ENCODE data around the gene AKR1B1.
A peak's percentile ranks its signal among the peaks of the same experiment; 100 is the strongest.
"Not testable (repeated sequence)": the region's sequence is repeated elsewhere in the genome, so short reads cannot be mapped to it uniquely, and the experiment has no call there.

AKR1B1 gene

DNA sequence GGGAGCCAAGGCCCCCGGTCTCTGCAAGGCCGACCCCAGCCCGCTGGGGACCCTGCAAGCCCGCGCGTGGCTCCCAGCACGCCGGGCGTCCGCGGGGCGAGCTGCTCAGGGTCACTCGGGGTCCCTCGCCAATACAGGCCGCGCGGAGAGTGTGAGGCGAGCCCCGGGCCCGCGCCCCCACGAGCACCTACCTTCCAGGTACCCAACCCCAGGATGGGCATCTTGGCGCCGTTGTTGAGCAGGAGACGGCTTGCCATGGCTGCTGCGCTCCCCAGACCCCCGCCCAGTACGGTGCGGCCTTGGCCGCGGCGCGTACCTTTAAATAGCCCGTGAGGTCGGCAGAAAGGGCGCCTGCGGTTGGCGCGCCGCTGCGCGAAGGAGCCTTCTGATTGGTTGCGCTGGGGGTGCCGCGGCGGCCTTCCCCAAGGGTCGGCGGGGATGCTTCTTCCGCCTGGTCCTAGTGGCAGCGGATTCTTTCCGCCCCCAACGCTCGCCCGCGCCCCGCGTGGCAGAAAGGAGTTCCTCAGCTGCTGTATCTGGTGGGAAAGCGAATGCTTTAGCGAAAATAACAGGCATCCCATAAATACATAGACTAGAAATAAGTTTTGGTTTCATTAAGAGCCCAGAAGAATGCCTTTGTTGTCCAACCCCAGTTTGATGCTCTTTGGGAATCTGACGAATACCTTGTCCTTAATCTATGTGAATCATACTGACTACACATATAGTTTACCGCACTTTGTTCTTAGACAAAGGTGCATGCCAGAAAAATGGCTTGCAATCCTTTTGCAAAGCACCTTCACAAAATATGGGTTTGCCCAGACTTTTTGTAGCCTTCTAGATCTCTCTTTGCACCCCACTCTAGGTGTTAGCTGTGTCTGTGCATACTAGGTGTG lies at the start of gene AKR1B1:
Gene AKR1B1, minus strand, starts transcription at position 295 of the 893 bp plus-strand sequence. Its CDS starts 38 bp downstream, at position 257.
- peak; percentile 93 for DNase-seq

DNA sequence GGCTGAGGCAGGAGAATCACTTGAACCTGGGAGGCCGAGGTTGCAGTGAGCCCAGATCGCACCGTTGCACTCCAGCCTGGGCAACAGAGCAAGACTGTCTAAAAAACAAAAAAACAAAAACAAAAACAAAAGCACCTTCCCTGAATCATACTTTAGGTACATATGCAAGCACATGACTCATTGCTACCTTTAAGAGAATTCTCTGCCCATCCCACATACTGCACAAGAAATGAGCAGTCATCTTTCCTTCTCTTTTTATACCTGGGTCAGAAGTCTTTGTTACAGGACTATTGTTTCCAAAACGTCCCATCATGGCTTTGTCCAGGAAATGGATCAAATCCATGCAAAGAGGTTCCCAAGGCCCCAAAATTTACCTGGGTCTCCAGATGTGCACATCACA lies 47.0 kb upstream of the AKR1B1 start:
- no peak for DNase-seq

DNA sequence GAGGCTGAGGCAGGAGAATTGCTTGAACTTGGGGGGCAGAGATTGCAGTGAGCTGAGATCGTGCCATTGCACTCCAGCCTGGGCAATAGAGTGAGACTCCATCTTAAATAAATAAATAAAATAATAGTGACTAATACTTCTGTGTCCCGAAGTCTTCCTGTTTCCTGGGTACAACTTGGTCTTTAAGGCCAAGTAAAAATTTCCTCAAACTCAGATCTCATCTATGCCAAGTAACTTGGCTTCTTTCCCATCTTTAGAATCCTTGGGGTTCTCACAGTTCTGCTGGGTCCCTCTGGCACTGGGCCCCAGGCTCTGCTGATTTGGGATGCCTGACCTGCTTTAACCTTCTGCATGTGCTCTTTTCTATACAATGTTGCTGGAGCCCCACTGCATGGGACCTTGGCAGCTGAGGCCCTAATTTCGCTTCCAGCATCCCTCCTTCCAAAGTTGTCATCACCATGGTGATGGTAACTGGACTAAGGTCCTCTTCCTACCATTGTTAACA lies 45.8 kb upstream of the AKR1B1 start:
- DNase-seq = no peak

DNA sequence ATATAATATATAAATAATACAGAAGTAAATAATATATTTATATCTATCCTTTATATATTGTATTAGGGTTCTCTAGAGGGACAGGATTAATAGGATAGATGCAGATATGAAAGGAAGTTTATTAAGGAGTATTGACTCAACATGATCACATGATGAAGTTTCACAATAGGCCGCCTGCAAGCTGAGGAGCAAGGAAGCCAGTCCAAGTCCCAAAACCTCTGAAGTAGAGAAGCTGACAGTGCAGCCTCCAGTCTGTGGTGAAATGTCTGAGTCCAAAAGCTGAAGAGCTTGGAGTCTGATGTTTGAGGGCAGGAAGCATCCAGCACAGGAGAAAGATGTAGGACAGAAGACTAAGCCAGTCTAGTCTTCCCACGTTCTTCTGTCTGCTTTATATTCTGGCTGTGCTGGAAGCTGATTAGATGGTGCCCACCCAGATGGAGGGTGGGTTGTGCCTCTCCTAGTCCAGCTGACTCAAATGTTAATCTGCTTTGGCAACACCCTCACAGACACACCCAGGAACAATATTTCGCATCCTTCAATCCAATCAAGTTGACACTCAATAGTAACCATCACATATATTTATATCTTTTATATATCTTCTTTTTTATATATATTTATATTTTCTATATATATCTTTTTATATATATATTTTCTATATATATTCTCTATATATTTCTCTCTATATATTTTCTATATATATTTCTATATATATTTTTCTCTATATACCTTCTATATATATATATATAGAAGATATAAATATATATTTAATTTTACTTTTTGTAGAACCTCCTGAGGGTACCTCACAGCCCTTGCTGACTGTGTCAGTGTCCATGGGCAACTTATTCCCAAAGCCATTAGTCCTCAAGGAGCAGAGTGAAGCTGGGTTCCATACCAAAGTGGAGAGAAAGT lies 43.8 kb upstream of the AKR1B1 start:
- no peak for DNase-seq

DNA sequence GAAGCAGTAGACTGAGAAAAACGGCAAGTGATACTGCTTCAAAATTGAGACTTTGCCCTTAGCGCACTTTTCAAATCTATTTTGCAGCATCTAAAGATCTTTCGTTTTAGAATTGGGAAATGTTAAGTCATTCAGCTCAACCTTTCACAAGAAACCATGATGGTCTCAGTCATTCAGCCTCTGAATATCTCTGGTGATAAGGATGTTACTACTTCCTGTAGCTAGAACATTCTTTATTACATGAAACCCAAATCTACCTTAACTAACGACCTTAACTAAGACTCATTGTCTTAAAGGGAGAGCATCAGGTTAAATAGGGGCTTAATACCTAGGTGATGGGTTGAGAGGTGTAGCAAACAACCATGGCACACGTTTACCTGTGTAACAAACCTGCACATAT lies 42.1 kb upstream of the AKR1B1 start:
- DNase-seq = no peak

DNA sequence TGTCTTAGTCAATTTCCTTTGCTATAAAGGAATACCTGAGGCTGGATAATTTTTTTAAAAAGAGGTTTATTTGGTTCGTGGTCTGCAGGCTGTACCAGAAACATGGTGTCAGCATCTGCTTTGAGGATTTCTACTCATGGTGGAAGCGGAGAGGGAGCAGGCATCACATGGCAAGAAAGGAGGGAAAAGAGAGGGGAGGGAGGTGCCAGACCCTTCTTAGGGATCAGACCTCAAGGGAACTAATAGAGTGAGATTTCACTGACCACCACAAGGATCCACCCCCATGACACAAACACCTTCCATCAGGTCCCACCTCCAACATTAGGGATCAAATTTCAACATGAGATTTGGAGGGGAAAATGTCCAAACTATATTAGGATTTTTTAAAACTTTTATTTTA lies 41.5 kb upstream of the AKR1B1 start:
- no peak for DNase-seq

DNA sequence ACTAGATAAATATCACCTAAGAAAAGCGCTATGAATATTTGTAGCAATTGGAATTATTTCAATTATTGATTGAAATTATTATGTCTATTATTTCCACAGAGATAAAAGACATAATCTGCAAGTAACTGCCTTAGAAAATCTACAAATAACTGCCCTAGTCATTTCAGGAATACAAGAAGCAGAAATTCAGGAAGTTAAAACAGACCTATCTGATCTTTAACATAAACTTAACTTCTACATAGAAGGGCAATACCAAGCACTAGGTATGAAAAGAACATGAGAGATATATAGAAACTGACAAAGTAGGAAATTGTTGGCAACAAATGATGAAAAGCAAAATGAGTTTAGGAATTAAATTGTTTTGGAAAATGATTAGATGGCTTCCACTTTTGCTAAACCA lies 36.6 kb upstream of the AKR1B1 start:
- no peak for DNase-seq

DNA sequence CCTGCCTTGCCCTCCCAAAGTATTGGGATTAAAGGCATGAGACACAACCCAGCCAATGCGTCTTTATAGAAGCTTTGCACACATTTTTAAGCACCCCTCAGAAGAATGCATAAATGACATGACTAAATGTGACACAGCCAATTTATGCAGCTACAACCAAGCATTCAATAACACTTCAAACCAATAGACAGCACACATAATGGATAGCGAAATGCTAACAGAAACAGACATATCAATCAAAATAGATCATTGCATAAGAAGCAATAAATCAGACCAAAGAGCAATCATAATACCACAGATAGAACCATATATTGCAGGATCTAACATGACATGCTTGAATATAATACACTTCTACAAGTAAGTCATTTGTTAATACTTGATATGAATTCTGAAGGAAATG lies 34.2 kb upstream of the AKR1B1 start:
- no peak for DNase-seq

DNA sequence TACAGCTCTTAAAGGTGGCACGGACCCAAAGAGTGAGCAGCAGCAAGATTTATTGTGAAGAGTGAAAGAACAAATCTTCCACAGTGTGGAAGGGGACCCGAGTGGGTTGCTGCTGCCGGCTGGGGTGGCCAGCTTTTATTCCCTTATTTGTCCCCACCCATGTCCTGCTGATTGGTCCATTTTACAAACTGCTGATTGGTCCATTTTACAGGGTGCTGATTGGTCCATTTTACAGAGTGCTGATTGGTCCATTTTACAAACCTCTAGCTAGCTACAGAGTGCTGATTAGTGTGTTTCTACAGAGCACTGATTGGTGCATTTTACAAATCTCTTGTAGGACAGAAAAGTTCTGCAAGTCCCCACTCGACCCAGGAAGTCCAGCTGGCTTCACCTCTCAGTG lies 28.8 kb upstream of the AKR1B1 start:
- DNase-seq = not testable (repeated sequence)

DNA sequence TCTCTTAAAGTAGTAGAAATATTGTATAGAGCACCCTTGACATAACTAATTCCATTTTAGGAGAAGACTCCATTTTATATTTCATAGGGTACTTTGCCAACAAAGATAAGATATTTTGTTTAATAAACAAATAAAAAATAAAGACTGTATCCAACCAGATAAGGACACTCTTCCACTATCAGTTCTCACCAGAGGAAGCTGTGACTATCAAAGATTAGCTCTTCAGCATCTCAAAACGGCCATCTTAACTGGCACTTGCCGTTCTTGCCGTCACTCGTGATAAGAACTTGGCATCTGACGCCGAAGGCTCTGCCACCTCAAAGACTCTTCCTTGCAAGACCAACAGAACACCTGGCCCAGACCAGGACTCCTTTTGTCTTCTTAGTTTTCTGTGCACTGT lies 26.3 kb upstream of the AKR1B1 start:
- DNase-seq = no peak

DNA sequence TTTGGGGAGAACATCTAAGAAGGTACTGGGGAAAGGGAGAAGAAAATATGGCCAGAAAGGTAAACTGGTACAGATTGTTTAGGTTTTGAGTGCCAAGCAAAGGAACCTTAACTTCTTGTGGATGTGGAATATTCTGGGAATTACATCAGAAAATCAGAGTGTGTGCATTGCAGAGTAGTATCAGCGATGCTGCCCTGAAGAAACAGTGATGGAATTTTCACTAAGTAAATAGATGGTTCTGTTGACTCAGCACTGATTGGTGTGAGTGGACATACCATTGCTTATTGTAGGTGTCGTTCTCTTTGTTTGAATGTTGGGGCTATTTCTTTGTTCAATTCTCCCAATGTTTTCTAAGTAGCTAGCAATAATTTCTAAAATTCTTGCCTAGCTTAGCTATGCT lies 24.4 kb upstream of the AKR1B1 start:
- no peak for DNase-seq

DNA sequence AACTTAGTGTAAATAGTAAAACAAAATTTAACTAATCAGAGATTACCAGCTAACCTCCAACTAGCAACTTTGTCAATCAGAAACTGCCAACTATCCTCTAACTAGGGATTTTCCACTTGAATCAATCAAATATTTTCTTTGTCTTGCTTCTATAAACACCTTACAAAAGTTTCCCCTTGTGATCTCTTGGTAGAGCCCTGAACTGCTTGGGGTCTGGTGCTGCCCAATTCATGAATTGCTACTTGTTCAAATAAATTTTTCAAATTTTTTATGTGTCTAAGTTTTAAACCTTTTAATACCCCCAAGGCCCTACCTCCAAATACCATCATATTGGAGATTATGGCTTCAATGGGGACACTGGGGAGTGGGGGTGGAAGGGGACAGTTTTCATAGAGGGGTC lies 24.0 kb upstream of the AKR1B1 start:
- DNase-seq = no peak

DNA sequence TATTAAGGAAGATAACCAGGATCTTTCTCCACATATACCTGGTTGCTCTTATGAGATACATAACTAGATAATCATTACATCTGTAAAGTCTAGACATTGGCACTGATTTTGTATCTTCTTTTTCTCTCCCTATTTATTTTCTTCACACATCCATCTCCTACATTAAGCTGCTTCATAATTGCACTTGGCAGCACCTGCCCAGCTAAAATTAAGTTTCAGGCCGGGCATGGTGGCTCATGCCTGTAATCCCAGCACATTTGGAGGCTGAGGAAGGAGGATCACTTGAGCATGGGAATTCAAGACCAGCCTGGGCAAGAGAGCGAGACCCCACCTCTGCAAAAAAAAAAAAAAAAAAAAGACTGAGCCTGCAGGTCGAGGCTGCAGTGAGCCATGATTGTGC lies 22.3 kb upstream of the AKR1B1 start:
- no peak for DNase-seq

DNA sequence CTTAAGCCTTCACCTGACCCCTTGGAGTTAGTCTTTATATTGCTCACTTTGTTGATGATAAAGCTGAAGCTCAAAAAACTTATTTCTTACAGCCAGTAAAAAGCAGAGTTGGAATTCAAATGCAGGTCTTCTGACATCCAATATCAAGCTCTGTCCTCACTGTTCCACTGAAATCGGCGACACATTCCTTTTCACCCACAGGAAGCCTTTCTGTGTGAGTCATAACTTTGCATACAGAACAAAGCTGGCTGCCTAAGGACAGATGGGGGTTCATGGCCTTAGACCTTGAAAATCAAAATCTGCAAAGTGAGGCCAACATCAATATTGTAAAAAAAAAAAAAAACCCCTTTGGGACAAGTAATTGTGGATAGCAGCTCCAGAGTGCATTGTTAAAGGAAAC lies 21.8 kb upstream of the AKR1B1 start:
- no peak for DNase-seq

DNA sequence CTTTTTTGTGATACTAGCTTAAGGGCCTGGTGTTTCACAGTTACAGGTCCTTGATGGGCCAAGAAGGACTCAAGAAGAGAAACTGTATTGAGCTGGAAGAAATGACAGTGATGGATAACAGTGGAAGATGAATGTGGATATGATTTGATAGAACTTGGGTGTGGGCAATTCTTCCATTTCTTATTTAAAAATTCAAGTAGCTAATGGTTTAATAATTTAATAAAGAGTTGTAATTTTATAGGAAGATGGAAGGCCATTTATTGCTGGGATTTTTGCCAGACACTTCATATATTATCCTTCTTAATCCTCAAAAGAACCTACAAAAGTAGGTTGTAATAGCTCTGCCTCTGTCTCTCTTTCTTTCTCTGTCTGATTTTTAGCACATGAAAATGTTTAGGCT lies 21.3 kb upstream of the AKR1B1 start:
- no peak for DNase-seq

DNA sequence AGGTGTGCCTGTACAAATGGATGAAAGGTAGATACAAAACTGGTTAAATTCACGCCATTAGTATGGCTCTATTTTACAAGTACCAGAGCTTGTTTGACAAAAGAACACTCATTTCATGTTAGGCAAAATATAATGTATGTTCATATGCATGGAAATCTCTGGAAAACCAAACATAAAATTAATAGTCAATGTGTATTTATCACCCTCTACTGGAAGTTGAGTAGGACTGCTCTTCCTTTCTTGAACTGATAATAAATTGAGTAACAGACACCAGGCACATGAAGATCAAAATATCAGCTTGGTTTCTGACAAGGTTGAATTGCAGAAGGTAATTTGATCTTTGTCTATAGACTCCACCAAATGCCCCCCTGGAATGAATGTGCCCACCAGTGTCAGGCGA lies 19.8 kb upstream of the AKR1B1 start:
- no peak for DNase-seq

DNA sequence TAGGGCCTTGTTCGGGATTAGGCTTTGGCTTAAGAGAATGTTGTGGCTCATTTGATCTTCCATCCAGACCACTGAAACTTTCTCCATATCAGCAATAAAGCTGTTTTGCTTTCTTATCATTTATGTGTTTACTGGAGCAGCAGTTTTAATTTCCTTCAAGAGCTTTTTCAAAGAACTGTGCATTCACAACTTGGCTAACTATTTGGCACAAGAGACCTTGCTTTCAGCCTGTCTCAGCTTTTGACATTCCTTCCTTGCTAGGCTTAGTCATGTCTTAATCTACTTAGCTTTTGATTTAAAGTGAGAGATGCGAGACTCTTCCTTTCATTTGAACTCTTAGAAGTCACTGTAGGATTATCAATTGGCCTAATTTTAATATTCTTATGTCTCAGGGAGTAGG lies 19.1 kb upstream of the AKR1B1 start:
- DNase-seq = no peak

DNA sequence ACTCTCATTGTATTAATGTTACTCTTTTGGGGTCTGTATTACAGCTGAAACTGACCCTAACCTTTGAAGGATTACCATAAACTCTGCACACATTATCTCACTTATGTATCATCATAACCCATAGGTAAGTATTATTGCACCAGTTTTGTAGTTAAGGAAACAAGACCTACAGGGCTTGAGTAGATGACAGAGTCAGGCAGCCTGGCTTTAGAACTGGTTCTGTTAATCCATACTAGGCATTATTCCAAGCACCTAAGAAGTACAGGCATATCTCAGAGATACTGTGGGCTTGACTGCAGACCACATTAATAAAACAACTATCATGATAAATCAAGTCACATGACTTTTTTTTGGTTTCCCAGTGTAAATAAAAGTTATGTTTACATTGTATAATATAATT lies 17.1 kb upstream of the AKR1B1 start:
- DNase-seq = no peak

DNA sequence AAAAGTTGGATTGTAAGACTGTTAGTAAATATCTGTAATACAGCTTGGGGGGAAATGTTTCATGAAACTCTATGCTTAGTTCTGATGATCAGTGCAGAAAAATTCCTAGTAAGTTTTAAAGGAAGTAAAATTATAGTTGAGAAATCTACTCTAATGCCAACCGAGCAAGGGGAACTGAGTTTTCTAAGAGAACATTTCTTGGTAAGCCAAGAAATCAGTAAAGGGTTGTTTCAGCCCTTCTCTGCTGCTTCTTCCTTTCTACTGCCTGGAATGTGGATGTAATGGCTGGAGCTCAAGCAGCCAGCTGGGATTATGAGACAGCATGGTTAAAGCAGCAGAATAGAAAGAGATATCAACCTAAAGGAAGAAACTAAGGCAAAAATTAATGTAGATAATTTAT lies 15.9 kb upstream of the AKR1B1 start:
- no peak for DNase-seq

DNA sequence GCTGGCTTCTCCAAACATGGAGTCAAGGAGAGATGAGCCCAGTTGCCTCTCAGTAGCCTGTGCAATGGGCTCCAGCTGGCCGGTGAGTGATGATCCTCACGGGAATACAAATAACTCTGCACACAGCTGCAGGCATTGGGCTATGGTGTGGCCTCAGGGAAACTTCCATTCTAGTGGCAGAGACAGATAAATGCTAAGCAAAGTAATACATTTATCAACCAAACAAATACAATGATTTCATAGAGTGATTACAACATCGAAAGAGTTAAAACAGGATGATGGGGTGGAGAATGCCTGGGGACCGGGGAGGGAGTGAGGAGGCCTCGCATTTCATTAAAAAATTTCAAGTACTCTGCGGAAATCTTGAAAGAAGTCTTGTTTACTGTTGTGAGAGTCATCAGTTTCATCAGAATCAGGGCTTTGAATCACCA lies 15.0 kb upstream of the AKR1B1 start:
- no peak for DNase-seq

DNA sequence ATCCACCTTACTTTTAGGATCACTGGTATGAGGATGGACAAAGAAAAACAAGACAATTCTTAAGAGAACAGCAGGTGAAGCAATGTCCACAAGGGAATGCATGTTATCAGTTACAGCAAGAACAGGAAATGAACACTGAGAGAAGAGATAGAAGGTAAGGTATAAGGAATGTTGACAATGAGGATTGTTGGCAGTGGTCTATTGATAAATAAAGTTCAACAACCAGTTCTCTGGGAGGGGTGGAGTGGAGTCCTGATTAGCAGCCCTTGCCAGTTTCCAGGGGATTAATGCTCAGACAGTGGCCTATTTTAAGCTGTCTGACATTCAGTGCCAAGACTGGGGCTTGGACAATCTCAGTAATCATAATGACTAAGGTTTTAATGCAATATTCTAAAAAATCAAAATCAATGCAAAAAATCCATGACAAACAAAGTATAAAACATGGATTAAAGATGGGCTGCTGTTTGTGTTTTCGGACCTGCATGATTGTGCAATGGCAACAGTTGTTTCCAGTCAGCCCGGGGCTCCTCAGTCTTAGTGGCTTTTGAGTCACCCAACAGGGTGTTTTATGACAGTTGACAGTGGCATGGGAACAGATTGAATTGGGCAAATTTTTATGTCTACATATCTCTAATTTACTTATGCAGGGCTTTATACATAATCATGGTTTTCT lies 13.8 kb upstream of the AKR1B1 start:
- no peak for DNase-seq

DNA sequence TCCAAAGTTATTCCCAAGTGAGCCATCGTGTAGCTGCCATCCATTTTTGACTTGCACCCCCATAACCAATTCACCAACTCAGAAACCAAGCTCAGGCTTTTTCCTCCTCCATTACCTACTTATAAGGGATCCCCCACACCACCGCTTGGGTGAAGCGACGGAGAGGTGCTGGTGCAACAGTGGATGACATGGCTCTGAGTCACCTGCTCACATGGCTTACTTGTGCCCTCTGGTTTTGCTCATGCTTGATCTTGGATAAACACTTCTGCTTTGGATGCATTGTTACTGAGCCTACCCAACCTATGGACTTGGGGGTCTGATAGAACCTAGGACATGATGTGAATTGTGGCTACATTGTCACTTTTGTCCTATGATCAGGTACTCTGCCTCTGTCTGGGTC lies 12.0 kb upstream of the AKR1B1 start:
- no peak for DNase-seq

DNA sequence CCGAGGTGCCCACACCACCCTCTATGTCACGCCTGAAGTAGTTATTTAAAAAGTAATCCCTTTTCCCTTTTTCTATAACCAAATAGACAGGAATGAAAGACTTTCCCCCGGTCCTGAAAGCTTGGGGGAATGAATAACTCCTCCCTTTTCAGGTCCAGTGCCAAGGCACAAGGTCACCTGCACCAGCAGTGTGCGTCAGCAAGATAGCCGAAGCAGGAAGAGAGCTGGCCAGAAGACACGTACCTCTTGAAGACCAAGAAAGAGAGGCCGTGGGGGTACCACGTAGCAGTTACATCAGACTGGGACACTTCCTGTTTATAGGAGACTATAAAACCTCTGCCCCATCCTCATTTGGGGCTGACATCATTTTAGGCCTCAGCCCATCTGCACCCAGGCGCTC lies 10.7 kb upstream of the AKR1B1 start:
- DNase-seq = no peak
